K562 (cell line): ENCODE measurements around the gene PPP1R14D. TPM values are rescaled to one million over a fixed set of nuclear protein-coding genes. Genes with fewer than 3 reads are reported as not detected.

Source experiments
- BHLHE40 ChIP-seq: IDR thresholded peaks from 2 replicates; pipeline ENCODE4 v1.6.1; 2011; ENCODE audit warnings: low read length, improper control_type of control experiment
- CEBPB ChIP-seq: fragments of 450-650 bp; IDR thresholded peaks from 2 replicates; pipeline ENCODE4 v1.6.1; 2016; ENCODE audit warnings: missing genetic modification characterization, missing compliant biosample characterization
- CHCHD3 ChIP-seq: fragments of 250-450 bp; sonication (Bioruptor Pico); IDR thresholded peaks from 2 replicates; pipeline ENCODE4 v2.1.2; 2022; ENCODE audit warnings: mild to moderate bottlenecking
- CTBP1 ChIP-seq: fragments of 450-650 bp; IDR thresholded peaks from 2 replicates; pipeline ENCODE4 v1.6.1; 2016; ENCODE audit warnings: borderline replicate concordance
- DIDO1 ChIP-seq: fragments of 450-650 bp; IDR thresholded peaks from 2 replicates; pipeline ENCODE4 v1.6.1; 2016; ENCODE audit warnings: low read depth, missing biosample characterization, missing genetic modification characterization
- ESRRA ChIP-seq: fragments of 450-650 bp; IDR thresholded peaks from 2 replicates; pipeline ENCODE4 v1.6.1; 2014; ENCODE audit warnings: low read depth, mild to moderate bottlenecking, moderate library complexity, borderline replicate concordance
- ESRRB ChIP-seq: fragments of 250-450 bp; sonication (Bioruptor Pico); IDR thresholded peaks from 2 replicates; pipeline ENCODE4 v1.5.0; 2020; ENCODE audit warnings: mild to moderate bottlenecking, moderate library complexity, borderline replicate concordance
- GABPA ChIP-seq: fragments of 200-800 bp; sonication (Bioruptor generic); conservative IDR thresholded peaks from 2 replicates; pipeline ENCODE4 v1.6.1; 2016; ENCODE audit warnings: low read depth, missing genetic modification characterization, missing compliant biosample characterization
- HNRNPUL1 ChIP-seq: fragments of 200-400 bp; formaldehyde crosslinking; IDR thresholded peaks from 2 replicates; pipeline ENCODE4 v1.6.1; 2017; ENCODE audit warnings: low read length
- KAT2B ChIP-seq: IDR thresholded peaks from one replicate; pipeline ENCODE4 v1.6.1; 2012; ENCODE audit warnings: low read depth, mild to moderate bottlenecking, control low read depth, inconsistent platforms, low read length, moderate library complexity
- KLF1 ChIP-seq: fragments of 450-650 bp; IDR thresholded peaks from 2 replicates; pipeline ENCODE4 v1.6.1; 2016; ENCODE audit warnings: missing genetic modification characterization, missing compliant biosample characterization
- MED1 ChIP-seq: sonication (generic); formaldehyde crosslinking; IDR thresholded peaks from 2 replicates; pipeline ENCODE4 v1.8.1; 2023; ENCODE audit warnings: missing genetic modification reagents, borderline replicate concordance
- NFIC ChIP-seq: fragments of 450-650 bp; IDR thresholded peaks from 2 replicates; pipeline ENCODE4 v1.6.1; 2017; ENCODE audit warnings: mild to moderate bottlenecking, inconsistent platforms
- NR2C1 ChIP-seq, 2 experiments: fragments of 450-650 bp; IDR thresholded peaks; 2 replicates each; pipeline ENCODE4 v1.6.1; 2017; ENCODE audit warnings: mild to moderate bottlenecking in 2 of 2, antibody characterized with exemption in 1 of 2, inconsistent platforms in 1 of 2, missing compliant biosample characterization in 1 of 2, missing genetic modification characterization in 1 of 2
- OTX1 ChIP-seq: fragments of 450-650 bp; formaldehyde crosslinking; IDR thresholded peaks from 2 replicates; pipeline ENCODE4 v1.4.0; 2022; ENCODE audit warnings: mild to moderate bottlenecking
- RAD51 ChIP-seq: fragments of 450-650 bp; IDR thresholded peaks from 2 replicates; pipeline ENCODE4 v1.7.1; 2016; ENCODE audit warnings: low read depth, mild to moderate bottlenecking, borderline replicate concordance
- RFX5 ChIP-seq: IDR thresholded peaks from 2 replicates; pipeline ENCODE4 v1.6.1; 2011; ENCODE audit warnings: low read depth, mild to moderate bottlenecking, improper control_type of control experiment, low read length
- SOX6 ChIP-seq: fragments of 450-650 bp; IDR thresholded peaks from 2 replicates; pipeline ENCODE4 v1.6.1; 2014; ENCODE audit warnings: mild to moderate bottlenecking
- TAF15 ChIP-seq: fragments of 200-400 bp; formaldehyde crosslinking; IDR thresholded peaks from 2 replicates; pipeline ENCODE4 v1.6.1; 2017; ENCODE audit warnings: mild to moderate bottlenecking, low read depth, low read length, moderate library complexity
- ZNF444 ChIP-seq: fragments of 250-450 bp; sonication (Bioruptor Pico); IDR thresholded peaks from 2 replicates; pipeline ENCODE4 v1.4.0; 2020; ENCODE audit warnings: mild to moderate bottlenecking, moderate library complexity
- polyA plus RNA-seq, 8 experiments: library from polyadenylated mRNA; depleted of rRNA in 4 of 8; stranded (reverse) in 5 of 8; unstranded in 3 of 8; fragments of >200 nt; fragmentation: Nextera tagmentation in 2 of 8; fragmentation: Illumina TruSeq in 1 of 8; extraction: Ambion mirVana in 2 of 8; extraction: Trizol in 1 of 8; gene quantifications; 2 replicates each; pipeline versions ENCODE4 v1.2.1 to v1.2.3, GENCODE V29; 2011 to 2014; ENCODE audit warnings: inconsistent platforms in 1 of 8, missing spikeins in 1 of 8
- total RNA-seq, 7 experiments: library from RNA; depleted of rRNA in 6 of 7; stranded (reverse); fragments of >200 nt in 6 of 7; fragmentation: Illumina TruSeq in 2 of 7; extraction: Trizol in 2 of 7; gene quantifications; 2 replicates each; pipeline versions ENCODE4 v1.2.1 to v1.2.3, GENCODE V29; 2011 to 2021; ENCODE audit warnings: low replicate concordance in 1 of 7
- TF ChIP-seq, protein P1 (sequence below): sonication (generic); IDR thresholded peaks from 2 replicates; pipeline ENCODE4 v1.6.1; 2016
- TF ChIP-seq, protein P2 (sequence below): sonication (generic); formaldehyde crosslinking; IDR thresholded peaks from 2 replicates; pipeline ENCODE4 v1.8.0; 2022; ENCODE audit warnings: mild to moderate bottlenecking, missing genetic modification reagents
- TF ChIP-seq, protein P3 (sequence below): IDR thresholded peaks from 2 replicates; pipeline ENCODE4 v1.6.1; 2011; ENCODE audit warnings: borderline replicate concordance, low read depth, mild to moderate bottlenecking, moderate library complexity, low read length; ENCODE audit not compliant: insufficient read depth, poor library complexity, severe bottlenecking

PPP1R14D gene
- total and polyA plus RNA-seq, 9 of the 15 experiments (the other 6 are each of a cell fraction or from before 2014, with no cell fraction given): 0.11 to 0.18 TPM; not detected in 7

DNA sequence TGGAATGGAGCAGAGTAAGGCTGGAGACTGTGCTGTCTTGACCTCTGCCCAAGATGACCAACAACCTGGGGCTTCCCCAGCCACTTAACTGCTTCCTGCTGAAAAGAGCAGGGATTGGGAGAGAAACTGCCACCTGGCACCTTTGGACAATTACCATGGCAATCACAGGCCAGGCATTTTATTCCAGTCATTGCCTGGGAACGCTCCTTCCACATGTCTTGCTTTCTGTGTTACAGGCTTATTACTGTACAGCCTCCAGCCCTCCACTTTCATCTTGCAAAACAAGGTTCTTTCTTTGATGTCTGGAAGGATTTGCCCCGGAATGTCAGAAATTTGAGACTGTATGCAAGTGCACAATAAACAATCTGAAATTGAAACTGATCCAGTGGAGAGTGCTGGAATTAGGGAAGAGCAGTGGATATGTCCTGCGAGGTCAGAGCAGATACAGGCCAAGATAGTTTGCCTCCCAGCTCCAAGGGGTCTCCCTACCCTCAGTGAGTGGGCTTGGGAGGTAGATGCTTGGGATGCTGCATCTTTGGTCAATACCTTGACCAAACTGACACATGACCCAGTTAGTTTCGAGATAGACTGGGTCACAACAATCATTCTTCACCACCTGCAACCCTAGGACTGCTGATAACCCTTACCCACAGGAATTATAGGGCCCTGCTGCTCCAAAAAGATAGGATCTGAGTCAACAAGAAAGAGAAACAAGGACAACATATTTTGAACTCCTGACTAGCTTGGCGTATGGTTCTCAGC, 2.7 kb downstream of the PPP1R14D start (continued):
- TF ChIP-seq, protein P1, sequence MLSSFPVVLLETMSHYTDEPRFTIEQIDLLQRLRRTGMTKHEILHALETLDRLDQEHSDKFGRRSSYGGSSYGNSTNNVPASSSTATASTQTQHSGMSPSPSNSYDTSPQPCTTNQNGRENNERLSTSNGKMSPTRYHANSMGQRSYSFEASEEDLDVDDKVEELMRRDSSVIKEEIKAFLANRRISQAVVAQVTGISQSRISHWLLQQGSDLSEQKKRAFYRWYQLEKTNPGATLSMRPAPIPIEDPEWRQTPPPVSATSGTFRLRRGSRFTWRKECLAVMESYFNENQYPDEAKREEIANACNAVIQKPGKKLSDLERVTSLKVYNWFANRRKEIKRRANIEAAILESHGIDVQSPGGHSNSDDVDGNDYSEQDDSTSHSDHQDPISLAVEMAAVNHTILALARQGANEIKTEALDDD: peak; percentile 67
- TF ChIP-seq HNRNPUL1 (no peak), NFIC (peak; percentile 84), ZNF444 (CRISPR knock-in tag) (no peak), CTBP1 (peak; percentile 99), NR2C1 (IDR thresholded peaks at IDR 0.05) (peak; percentile 65), NR2C1 (tag; IDR thresholded peaks at IDR 0.05) (peak; percentile 85), DIDO1 (tag) (no peak), KAT2B (no peak), ESRRA (peak; percentile 94), OTX1 (CRISPR knock-in tag) (no peak), RAD51 (no peak), SOX6 (peak; percentile 99), TAF15 (no peak), ESRRB (CRISPR knock-in tag) (no peak), KLF1 (tag) (no peak), BHLHE40 (peak; percentile 80), RFX5 (no peak), MED1 (CRISPR knock-in tag) (no peak), CHCHD3 (no peak), GABPA (no peak), CEBPB (tag) (no peak)
- TF ChIP-seq, protein P2, sequence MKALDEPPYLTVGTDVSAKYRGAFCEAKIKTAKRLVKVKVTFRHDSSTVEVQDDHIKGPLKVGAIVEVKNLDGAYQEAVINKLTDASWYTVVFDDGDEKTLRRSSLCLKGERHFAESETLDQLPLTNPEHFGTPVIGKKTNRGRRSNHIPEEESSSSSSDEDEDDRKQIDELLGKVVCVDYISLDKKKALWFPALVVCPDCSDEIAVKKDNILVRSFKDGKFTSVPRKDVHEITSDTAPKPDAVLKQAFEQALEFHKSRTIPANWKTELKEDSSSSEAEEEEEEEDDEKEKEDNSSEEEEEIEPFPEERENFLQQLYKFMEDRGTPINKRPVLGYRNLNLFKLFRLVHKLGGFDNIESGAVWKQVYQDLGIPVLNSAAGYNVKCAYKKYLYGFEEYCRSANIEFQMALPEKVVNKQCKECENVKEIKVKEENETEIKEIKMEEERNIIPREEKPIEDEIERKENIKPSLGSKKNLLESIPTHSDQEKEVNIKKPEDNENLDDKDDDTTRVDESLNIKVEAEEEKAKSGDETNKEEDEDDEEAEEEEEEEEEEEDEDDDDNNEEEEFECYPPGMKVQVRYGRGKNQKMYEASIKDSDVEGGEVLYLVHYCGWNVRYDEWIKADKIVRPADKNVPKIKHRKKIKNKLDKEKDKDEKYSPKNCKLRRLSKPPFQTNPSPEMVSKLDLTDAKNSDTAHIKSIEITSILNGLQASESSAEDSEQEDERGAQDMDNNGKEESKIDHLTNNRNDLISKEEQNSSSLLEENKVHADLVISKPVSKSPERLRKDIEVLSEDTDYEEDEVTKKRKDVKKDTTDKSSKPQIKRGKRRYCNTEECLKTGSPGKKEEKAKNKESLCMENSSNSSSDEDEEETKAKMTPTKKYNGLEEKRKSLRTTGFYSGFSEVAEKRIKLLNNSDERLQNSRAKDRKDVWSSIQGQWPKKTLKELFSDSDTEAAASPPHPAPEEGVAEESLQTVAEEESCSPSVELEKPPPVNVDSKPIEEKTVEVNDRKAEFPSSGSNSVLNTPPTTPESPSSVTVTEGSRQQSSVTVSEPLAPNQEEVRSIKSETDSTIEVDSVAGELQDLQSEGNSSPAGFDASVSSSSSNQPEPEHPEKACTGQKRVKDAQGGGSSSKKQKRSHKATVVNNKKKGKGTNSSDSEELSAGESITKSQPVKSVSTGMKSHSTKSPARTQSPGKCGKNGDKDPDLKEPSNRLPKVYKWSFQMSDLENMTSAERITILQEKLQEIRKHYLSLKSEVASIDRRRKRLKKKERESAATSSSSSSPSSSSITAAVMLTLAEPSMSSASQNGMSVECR: no peak
- TF ChIP-seq, protein P3, sequence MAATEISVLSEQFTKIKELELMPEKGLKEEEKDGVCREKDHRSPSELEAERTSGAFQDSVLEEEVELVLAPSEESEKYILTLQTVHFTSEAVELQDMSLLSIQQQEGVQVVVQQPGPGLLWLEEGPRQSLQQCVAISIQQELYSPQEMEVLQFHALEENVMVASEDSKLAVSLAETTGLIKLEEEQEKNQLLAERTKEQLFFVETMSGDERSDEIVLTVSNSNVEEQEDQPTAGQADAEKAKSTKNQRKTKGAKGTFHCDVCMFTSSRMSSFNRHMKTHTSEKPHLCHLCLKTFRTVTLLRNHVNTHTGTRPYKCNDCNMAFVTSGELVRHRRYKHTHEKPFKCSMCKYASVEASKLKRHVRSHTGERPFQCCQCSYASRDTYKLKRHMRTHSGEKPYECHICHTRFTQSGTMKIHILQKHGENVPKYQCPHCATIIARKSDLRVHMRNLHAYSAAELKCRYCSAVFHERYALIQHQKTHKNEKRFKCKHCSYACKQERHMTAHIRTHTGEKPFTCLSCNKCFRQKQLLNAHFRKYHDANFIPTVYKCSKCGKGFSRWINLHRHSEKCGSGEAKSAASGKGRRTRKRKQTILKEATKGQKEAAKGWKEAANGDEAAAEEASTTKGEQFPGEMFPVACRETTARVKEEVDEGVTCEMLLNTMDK: no peak
